ENCODE data around the gene RUNX2. TPM values are rescaled to one million over a fixed set of nuclear protein-coding genes. Genes with fewer than 3 reads are reported as not detected.

RUNX2 gene
- total RNA-seq, 1 experiment from 2014 or later, result 9.3 TPM

DNA sequence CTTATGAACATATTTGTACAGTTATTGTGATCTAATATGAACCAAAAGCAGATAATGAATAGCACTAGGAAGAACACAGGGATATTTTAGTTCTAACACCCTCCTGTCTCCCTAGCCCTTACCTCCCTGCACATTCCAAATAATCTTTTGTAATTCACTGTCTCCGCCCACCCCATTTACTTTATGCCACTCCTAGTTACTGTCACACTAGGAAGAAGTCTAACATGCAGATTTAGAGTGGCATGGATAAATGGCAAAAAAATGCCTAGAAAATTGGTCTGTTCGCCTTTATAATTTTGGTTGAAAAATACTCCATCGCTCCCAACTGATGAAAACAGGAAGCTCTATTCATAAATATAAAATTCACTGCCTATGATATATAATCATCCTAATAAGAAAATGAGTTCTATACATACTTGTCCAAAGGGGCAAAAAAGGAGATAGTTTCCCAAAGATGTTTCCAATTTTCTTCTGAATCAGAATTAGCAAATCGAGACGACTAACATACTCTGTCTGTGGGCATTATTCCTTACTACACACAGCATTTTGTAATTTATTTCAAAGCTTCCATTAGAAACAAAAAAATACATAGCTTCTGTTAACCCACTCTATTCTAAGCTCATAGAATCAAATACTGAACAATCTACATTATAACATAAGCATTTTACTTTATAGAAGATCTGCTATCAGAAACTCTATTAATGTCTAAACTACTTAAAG lies 1.3 kb upstream of the RUNX2 start:
- DNase-seq (ENCODE audit: unreplicated experiment), result peak; percentile 5
- POLR2A ChIA-PET, result interaction anchor here (1.2 kb wide), 1 partner anchor 50 kb away, joined by 3 read pairs; the partner anchor contains the start of gene SUPT3H
- Mint-ChIP-seq H3K4me1 (ENCODE audit: insufficient read depth, unreplicated experiment) (peaks cover 11% of the 10 kb centered on the region), H3K4me3 (ENCODE audit: unreplicated experiment) (no peak overlapping the region), H3K27ac (ENCODE audit: low read depth, unreplicated experiment) (no peak overlapping the region), H3K9me3 (ENCODE audit: unreplicated experiment) (no peaks in the 10 kb centered on the region), H3K36me3 (ENCODE audit: insufficient read depth, unreplicated experiment) (no peaks in the 10 kb centered on the region), H3K27me3 (ENCODE audit: insufficient read depth, unreplicated experiment) (no peaks in the 10 kb centered on the region)
- TSS peak; percentile 97 for BruUV-seq (replicated peaks)
- CTCF ChIA-PET, result interaction anchor here (0.7 kb wide), 1 partner anchor 1269 kb away, joined by 3 read pairs; no protein-coding TSS in a partner anchor
- intact Hi-C loops (cut with micrococcal nuclease), result no loop called here
- TF ChIP-seq CTCF (IDR thresholded peaks at IDR 0.05; ENCODE audit: unreplicated experiment), result no peak

- Mint-ChIP-seq H3K4me1 (ENCODE audit: insufficient read depth, unreplicated experiment) (peaks cover 11% of the 10 kb centered on the region), H3K4me3 (ENCODE audit: unreplicated experiment) (no peak overlapping the region), H3K36me3 (ENCODE audit: insufficient read depth, unreplicated experiment) (no peaks in the 10 kb centered on the region), H3K9me3 (ENCODE audit: unreplicated experiment) (no peaks in the 10 kb centered on the region), H3K27ac (ENCODE audit: low read depth, unreplicated experiment) (no peak overlapping the region), H3K27me3 (ENCODE audit: insufficient read depth, unreplicated experiment) (no peaks in the 10 kb centered on the region)
- no peak for DNase-seq (ENCODE audit: unreplicated experiment)
- TF ChIP-seq CTCF (IDR thresholded peaks at IDR 0.05; ENCODE audit: unreplicated experiment), result no peak
- BruUV-seq (replicated peaks), result no TSS peak
- CTCF ChIA-PET, result interaction anchor here (0.6 kb wide), 1 partner anchor 567 kb away, joined by 3 read pairs; no protein-coding TSS in a partner anchor
- intact Hi-C loops (cut with micrococcal nuclease), result no loop called here
- POLR2A ChIA-PET, result interaction anchor here (1.0 to 1.3 kb wide), 3 partner anchors 20 to 87 kb away, joined by 3 read pairs; no protein-coding TSS in a partner anchor
These were observed 393 bp downstream of the RUNX2 start for GRCh38 chr6:45328523-45328922.

- H3K4me3 Mint-ChIP-seq (ENCODE audit: unreplicated experiment), result no peak overlapping the region
- intact Hi-C loops (cut with micrococcal nuclease), result no loop called here
- no peak for TF ChIP-seq CTCF (IDR thresholded peaks at IDR 0.05; ENCODE audit: unreplicated experiment)
- no TSS peak for BruUV-seq (replicated peaks)
- POLR2A ChIA-PET, result no interaction called here
- no peaks in the 10 kb centered on the region for H3K9me3 Mint-ChIP-seq (ENCODE audit: unreplicated experiment)
- no peaks in the 10 kb centered on the region for H3K36me3 Mint-ChIP-seq (ENCODE audit: insufficient read depth, unreplicated experiment)
- no peak overlapping the region for H3K27ac Mint-ChIP-seq (ENCODE audit: low read depth, unreplicated experiment)
- H3K4me1 Mint-ChIP-seq (ENCODE audit: insufficient read depth, unreplicated experiment), result no peaks in the 10 kb centered on the region
- CTCF ChIA-PET, result interaction anchor here (0.6 to 0.7 kb wide), 2 partner anchors 117 to 586 kb away, joined by 3 read pairs; no protein-coding TSS in a partner anchor
- no peak for DNase-seq (ENCODE audit: unreplicated experiment)
- H3K27me3 Mint-ChIP-seq (ENCODE audit: insufficient read depth, unreplicated experiment), result no peaks in the 10 kb centered on the region
These were observed 16.8 kb downstream of the RUNX2 start for GRCh38 chr6:45344900-45345299.

- Mint-ChIP-seq H3K27me3 (ENCODE audit: insufficient read depth, unreplicated experiment) (no peaks in the 10 kb centered on the region), H3K4me1 (ENCODE audit: insufficient read depth, unreplicated experiment) (no peaks in the 10 kb centered on the region), H3K27ac (ENCODE audit: low read depth, unreplicated experiment) (no peak overlapping the region), H3K4me3 (ENCODE audit: unreplicated experiment) (no peak overlapping the region), H3K9me3 (ENCODE audit: unreplicated experiment) (no peaks in the 10 kb centered on the region), H3K36me3 (ENCODE audit: insufficient read depth, unreplicated experiment) (no peaks in the 10 kb centered on the region)
- DNase-seq (ENCODE audit: unreplicated experiment), result no peak
- no TSS peak for BruUV-seq (replicated peaks)
- ChIA-PET POLR2A (interaction anchor here (0.7 to 1.5 kb wide), 3 partner anchors 10 to 906 kb away, joined by 3 to 7 read pairs (median 5); no protein-coding TSS in a partner anchor), CTCF (interaction anchor here (0.7 to 1.1 kb wide), 2 partner anchors 12 to 1626 kb away, joined by 3 read pairs; no protein-coding TSS in a partner anchor)
- intact Hi-C loops (cut with micrococcal nuclease), result no loop called here
- no peak for TF ChIP-seq CTCF (IDR thresholded peaks at IDR 0.05; ENCODE audit: unreplicated experiment)
These were observed 22.1 kb downstream of the RUNX2 start for GRCh38 chr6:45350186-45350710.
